HFF-Myc (cell line): ENCODE results near the gene RBM24.

Source experiments
- DNase-seq: peaks from one replicate; pipeline ENCODE4 v3.0.0-alpha.2; 2011; ENCODE audit warnings: low read depth; ENCODE audit errors: extremely low read depth
- H3K4me3 ChIP-seq: replicated peaks from 2 replicates; pipeline ENCODE4 v1.5.1; 2011; ENCODE audit warnings: low read depth, mild to moderate bottlenecking, control low read depth, low read length
- CTCF ChIP-seq: IDR thresholded peaks from 2 replicates; pipeline ENCODE4 v1.5.1; 2012; ENCODE audit warnings: mild to moderate bottlenecking, low read depth, low read length, control low read depth; ENCODE audit errors: missing control alignments

RBM24 gene

GRCh38 chr6:17251953-17252352, 29.2 kb upstream of the RBM24 start:
- H3K4me3 ChIP-seq: no peak overlapping the region
- no peak for TF ChIP-seq CTCF
- DNase-seq: no peak

- no peak for DNase-seq
- TF ChIP-seq CTCF: no peak
- H3K4me3 ChIP-seq: no peak overlapping the region
Observed at GRCh38 chr6:17258749-17259148, 22.4 kb upstream of the RBM24 start.

- no peak for TF ChIP-seq CTCF
- no peak for DNase-seq
- H3K4me3 ChIP-seq: no peak overlapping the region
Observed at GRCh38 chr6:17265570-17265969, 15.6 kb upstream of the RBM24 start.

GRCh38 chr6:17267566-17267965, 13.6 kb upstream of the RBM24 start:
- DNase-seq: no peak
- no peak for TF ChIP-seq CTCF

GRCh38 chr6:17268114-17268513, 13.0 kb upstream of the RBM24 start:
- no peak for DNase-seq
- no peak overlapping the region for H3K4me3 ChIP-seq
- no peak for TF ChIP-seq CTCF

More at GRCh38 chr6:17267566-17267965, 13.6 kb upstream of the RBM24 start:
- H3K4me3 ChIP-seq: no peak overlapping the region

- DNase-seq: no peak
- no peak overlapping the region for H3K4me3 ChIP-seq
- TF ChIP-seq CTCF: no peak
Observed at GRCh38 chr6:17269840-17270239, 11.3 kb upstream of the RBM24 start.

- no peak overlapping the region for H3K4me3 ChIP-seq
- no peak for DNase-seq
- TF ChIP-seq CTCF: no peak
Observed at GRCh38 chr6:17271628-17272027, 9.5 kb upstream of the RBM24 start.
